ENCODE results near the gene TMTC2. TPM values are rescaled to one million over a fixed set of nuclear protein-coding genes. Genes with fewer than 3 reads are reported as not detected.

TMTC2 gene
- total RNA-seq, 1 donor from 2014 or later = 25.5 TPM

DNA sequence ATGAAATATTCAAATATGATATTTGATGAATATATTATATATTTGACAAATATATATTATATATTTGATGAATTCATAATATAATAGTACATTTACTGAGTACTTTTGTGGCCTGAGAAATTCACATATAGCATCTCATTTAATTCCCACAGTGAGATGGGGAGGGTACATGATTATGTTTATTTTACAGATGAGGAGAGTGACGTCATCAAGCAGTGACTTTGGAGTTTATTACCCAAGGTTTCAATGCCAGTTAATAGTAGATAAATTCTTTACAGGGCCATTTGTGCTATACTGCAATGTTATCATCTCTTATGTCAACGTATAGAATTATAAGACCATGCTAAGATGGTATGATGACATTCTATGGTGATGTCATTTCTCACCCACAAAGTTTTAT is 352.7 kb downstream of the TMTC2 start:
- Mint-ChIP-seq H3K9me3 (peaks cover 5% of the 10 kb centered on the region), H3K27me3 (ENCODE audit: insufficient read depth, low read depth) (no peaks in the 10 kb centered on the region), H3K36me3 (peaks cover 6% of the 10 kb centered on the region), H3K4me3 (no peak overlapping the region), H3K27ac (no peak overlapping the region), H3K4me1 (peaks cover 31% of the 10 kb centered on the region)
- no peak for DNase-seq (ENCODE audit: low spot score)
- Histone ChIP-seq H3K4me3 (no peak overlapping the region), H3F3A (ENCODE audit: low read depth) (peaks cover 36% of the 10 kb centered on the region), H3K9me3 (ENCODE audit: low read depth) (no peaks in the 10 kb centered on the region), H3K27me3 (no peaks in the 10 kb centered on the region), H3K4me2 (no peak overlapping the region), H3K9ac (no peak overlapping the region), H2AFZ (replicated peaks) (no peak overlapping the region), H3K27ac (no peak overlapping the region), H3K4me1 (peaks cover 33% of the 10 kb centered on the region), H3K36me3 (no peaks in the 10 kb centered on the region), H4K20me1 (ENCODE audit: low read depth) (no peaks in the 10 kb centered on the region), H3K79me2 (ENCODE audit: low read depth) (no peaks in the 10 kb centered on the region)
- TF ChIP-seq EZH2phosphoT487 (IDR thresholded peaks at IDR 0.05) = no peak
- no peak for TF ChIP-seq EZH2 (IDR thresholded peaks at IDR 0.05)

DNA sequence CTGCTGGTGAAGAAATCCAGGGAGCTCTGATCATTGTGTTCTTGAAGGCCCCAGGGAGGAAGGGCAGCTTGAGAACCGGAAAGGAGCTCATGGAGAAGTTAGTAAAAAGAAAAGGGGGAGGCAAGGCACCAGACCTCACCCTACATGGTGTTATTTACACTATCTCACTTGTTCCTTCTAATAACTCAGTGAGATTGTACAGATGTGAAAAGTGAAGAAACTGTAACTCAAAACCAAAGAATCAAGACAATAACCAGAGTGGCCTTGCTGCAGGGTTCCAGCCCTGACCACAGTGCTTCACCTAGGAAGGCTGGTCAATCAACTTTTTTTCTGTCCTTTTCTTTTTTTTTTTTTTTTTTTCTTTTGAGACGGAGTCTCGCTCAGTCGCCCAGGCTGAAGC is 353.6 kb downstream of the TMTC2 start:
- Mint-ChIP-seq H3K4me3 (no peak overlapping the region), H3K27ac (peak overlapping the region; percentile 63), H3K36me3 (peaks cover 6% of the 10 kb centered on the region), H3K4me1 (peaks cover 31% of the 10 kb centered on the region), H3K27me3 (ENCODE audit: insufficient read depth, low read depth) (no peaks in the 10 kb centered on the region), H3K9me3 (peaks cover 5% of the 10 kb centered on the region)
- Histone ChIP-seq H4K20me1 (ENCODE audit: low read depth) (no peaks in the 10 kb centered on the region), H3F3A (ENCODE audit: low read depth) (peaks cover 36% of the 10 kb centered on the region), H3K4me2 (no peak overlapping the region), H2AFZ (replicated peaks) (no peak overlapping the region), H3K4me3 (no peak overlapping the region), H3K4me1 (peaks cover 33% of the 10 kb centered on the region), H3K79me2 (ENCODE audit: low read depth) (no peaks in the 10 kb centered on the region), H3K27me3 (no peaks in the 10 kb centered on the region), H3K9me3 (ENCODE audit: low read depth) (no peaks in the 10 kb centered on the region), H3K27ac (no peak overlapping the region), H3K36me3 (no peaks in the 10 kb centered on the region), H3K9ac (no peak overlapping the region)
- no peak for TF ChIP-seq EZH2 (IDR thresholded peaks at IDR 0.05)
- no peak for TF ChIP-seq EZH2phosphoT487 (IDR thresholded peaks at IDR 0.05)
- TF ChIP-seq, protein P1, sequence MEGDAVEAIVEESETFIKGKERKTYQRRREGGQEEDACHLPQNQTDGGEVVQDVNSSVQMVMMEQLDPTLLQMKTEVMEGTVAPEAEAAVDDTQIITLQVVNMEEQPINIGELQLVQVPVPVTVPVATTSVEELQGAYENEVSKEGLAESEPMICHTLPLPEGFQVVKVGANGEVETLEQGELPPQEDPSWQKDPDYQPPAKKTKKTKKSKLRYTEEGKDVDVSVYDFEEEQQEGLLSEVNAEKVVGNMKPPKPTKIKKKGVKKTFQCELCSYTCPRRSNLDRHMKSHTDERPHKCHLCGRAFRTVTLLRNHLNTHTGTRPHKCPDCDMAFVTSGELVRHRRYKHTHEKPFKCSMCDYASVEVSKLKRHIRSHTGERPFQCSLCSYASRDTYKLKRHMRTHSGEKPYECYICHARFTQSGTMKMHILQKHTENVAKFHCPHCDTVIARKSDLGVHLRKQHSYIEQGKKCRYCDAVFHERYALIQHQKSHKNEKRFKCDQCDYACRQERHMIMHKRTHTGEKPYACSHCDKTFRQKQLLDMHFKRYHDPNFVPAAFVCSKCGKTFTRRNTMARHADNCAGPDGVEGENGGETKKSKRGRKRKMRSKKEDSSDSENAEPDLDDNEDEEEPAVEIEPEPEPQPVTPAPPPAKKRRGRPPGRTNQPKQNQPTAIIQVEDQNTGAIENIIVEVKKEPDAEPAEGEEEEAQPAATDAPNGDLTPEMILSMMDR (IDR thresholded peaks at IDR 0.05) = no peak
- no peak for DNase-seq (ENCODE audit: low spot score)

DNA sequence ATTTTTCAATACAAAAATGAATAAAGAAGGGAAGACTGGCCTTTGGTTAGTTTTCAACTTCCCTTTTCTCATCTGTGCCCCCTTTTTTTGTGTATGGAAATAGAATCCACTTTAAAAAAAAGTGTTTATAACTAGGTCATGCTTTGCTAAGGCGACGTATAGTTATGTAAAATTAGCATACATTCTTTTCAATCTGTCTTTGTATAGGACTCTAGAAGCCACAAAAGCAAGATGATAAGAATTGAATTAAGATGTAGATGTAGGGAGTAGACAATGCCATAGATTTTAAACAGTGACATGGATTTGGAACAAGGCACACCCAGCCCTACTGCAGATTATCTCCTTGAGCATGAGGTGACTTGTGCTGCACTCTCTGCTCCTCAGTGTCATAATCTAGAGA is 354.3 kb downstream of the TMTC2 start:
- no peaks in the 10 kb centered on the region for H3K27me3 ChIP-seq
- Mint-ChIP-seq H3K4me1 (peaks cover 36% of the 10 kb centered on the region), H3K4me3 (no peak overlapping the region), H3K36me3 (peaks cover 6% of the 10 kb centered on the region), H3K27ac (no peak overlapping the region), H3K27me3 (ENCODE audit: insufficient read depth, low read depth) (peaks cover 2% of the 10 kb centered on the region), H3K9me3 (peaks cover 5% of the 10 kb centered on the region)
- DNase-seq (ENCODE audit: low spot score) = no peak
- no peaks in the 10 kb centered on the region for H3K36me3 ChIP-seq
- no peaks in the 10 kb centered on the region for H3K9me3 ChIP-seq (ENCODE audit: low read depth)
- H3K79me2 ChIP-seq (ENCODE audit: low read depth) = no peaks in the 10 kb centered on the region
- no peak overlapping the region for H3K9ac ChIP-seq
- peak overlapping the region; percentile 99 for H3K27ac ChIP-seq
- H3F3A ChIP-seq (ENCODE audit: low read depth) = peaks cover 38% of the 10 kb centered on the region
- no peaks in the 10 kb centered on the region for H4K20me1 ChIP-seq (ENCODE audit: low read depth)
- H3K4me1 ChIP-seq = peaks cover 37% of the 10 kb centered on the region
- H3K4me3 ChIP-seq = no peak overlapping the region
- TF ChIP-seq, protein P1 (IDR thresholded peaks at IDR 0.05) = no peak
- no peak for TF ChIP-seq EZH2phosphoT487 (IDR thresholded peaks at IDR 0.05)
- H3K4me2 ChIP-seq = no peak overlapping the region
- no peak overlapping the region for H2AFZ ChIP-seq (replicated peaks)

DNA sequence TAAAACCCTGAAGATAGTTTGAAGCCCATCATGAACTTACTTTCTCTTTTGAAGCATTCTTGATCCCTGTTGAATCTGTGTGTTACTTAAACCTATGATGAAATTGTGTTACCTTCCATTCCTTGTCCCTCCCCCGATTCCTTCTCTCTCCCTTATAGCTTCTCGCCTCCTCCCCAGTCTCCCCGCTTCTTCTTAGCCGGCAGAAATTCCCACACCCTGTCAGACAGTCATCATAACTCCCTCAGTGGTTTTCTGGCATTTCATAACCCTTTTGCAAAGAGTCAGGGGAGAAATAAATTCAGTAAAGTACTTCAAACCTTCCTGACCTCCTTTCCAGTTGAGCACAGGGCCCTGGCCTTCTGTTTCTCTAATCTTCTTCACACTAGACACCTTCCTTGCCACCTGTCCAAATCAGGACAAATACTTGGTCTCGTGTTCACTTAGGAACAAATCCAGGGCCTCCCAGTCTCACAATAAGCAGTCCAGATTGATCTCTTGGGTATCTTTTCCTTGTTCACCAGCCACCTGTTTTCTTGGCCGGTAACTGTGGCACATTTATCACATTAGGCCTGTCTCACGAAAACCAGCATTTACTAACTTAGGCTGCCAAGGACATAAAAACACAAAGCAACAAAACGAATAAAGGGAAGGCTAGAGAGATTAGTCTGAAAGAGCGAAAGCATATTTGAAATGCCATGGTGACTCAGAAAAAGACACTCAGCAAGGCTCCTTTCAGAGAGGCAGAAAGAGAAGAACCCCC is 355.9 kb downstream of the TMTC2 start:
- Mint-ChIP-seq H3K4me1 (peaks cover 37% of the 10 kb centered on the region), H3K27me3 (ENCODE audit: insufficient read depth, low read depth) (peaks cover 2% of the 10 kb centered on the region), H3K9me3 (peaks cover 2% of the 10 kb centered on the region), H3K36me3 (peaks cover 2% of the 10 kb centered on the region), H3K4me3 (no peak overlapping the region), H3K27ac (peak overlapping the region; percentile 98)
- Histone ChIP-seq H3K36me3 (no peaks in the 10 kb centered on the region), H3F3A (ENCODE audit: low read depth) (peaks cover 44% of the 10 kb centered on the region), H3K79me2 (ENCODE audit: low read depth) (no peaks in the 10 kb centered on the region), H3K4me2 (peak overlapping the region; percentile 62), H4K20me1 (ENCODE audit: low read depth) (no peaks in the 10 kb centered on the region), H3K9ac (no peak overlapping the region), H3K27me3 (no peaks in the 10 kb centered on the region), H3K27ac (peak overlapping the region; percentile 99), H2AFZ (replicated peaks) (no peak overlapping the region), H3K4me3 (no peak overlapping the region), H3K9me3 (ENCODE audit: low read depth) (no peaks in the 10 kb centered on the region), H3K4me1 (peaks cover 40% of the 10 kb centered on the region)
- TF ChIP-seq EZH2phosphoT487 (IDR thresholded peaks at IDR 0.05) (peak; percentile 53), EZH2 (IDR thresholded peaks at IDR 0.05) (no peak)
- TF ChIP-seq, protein P1 (IDR thresholded peaks at IDR 0.05) = no peak
- DNase-seq (ENCODE audit: low spot score) = peak; percentile 78
